ENCODE measurements around the gene STK39.

The STK39 gene

GRCh38 chr2:167935803-167936110, 311.6 kb downstream of the STK39 start:
- TF ChIP-seq CTCF (IDR thresholded peaks at IDR 0.05; ENCODE audit: insufficient read depth, missing control alignments): no peak
- DNase-seq (ENCODE audit: insufficient read length, low spot score) (no peak), FAIRE-seq (no peak)

- TF ChIP-seq CTCF (IDR thresholded peaks at IDR 0.05; ENCODE audit: insufficient read depth, missing control alignments): no peak
- FAIRE-seq: no peak
- no peak for DNase-seq (ENCODE audit: insufficient read length, low spot score)
These were observed 314.1 kb downstream of the STK39 start for GRCh38 chr2:167933097-167933814.

- no peak for TF ChIP-seq CTCF (IDR thresholded peaks at IDR 0.05; ENCODE audit: insufficient read depth, missing control alignments)
- no peak for FAIRE-seq
These were observed 315.2 kb downstream of the STK39 start for GRCh38 chr2:167932123-167932693.

GRCh38 chr2:167929484-167929883, 317.9 kb downstream of the STK39 start:
- FAIRE-seq (no peak), DNase-seq (ENCODE audit: insufficient read length, low spot score) (no peak)
- no peak for TF ChIP-seq CTCF (IDR thresholded peaks at IDR 0.05; ENCODE audit: insufficient read depth, missing control alignments)

More at GRCh38 chr2:167932123-167932693, 315.2 kb downstream of the STK39 start:
- DNase-seq (ENCODE audit: insufficient read length, low spot score): no peak

- DNase-seq (ENCODE audit: insufficient read length, low spot score): no peak
- no peak for TF ChIP-seq CTCF (IDR thresholded peaks at IDR 0.05; ENCODE audit: insufficient read depth, missing control alignments)
- no peak for FAIRE-seq
These were observed 319.0 kb downstream of the STK39 start for GRCh38 chr2:167928434-167928833.

- no peak for TF ChIP-seq CTCF (IDR thresholded peaks at IDR 0.05; ENCODE audit: insufficient read depth, missing control alignments)
- DNase-seq (ENCODE audit: insufficient read length, low spot score) (no peak), FAIRE-seq (no peak)
These were observed 321.6 kb downstream of the STK39 start for GRCh38 chr2:167925758-167926157.

- DNase-seq (ENCODE audit: insufficient read length, low spot score) (no peak), FAIRE-seq (no peak)
- no peak for TF ChIP-seq CTCF (IDR thresholded peaks at IDR 0.05; ENCODE audit: insufficient read depth, missing control alignments)
These were observed 322.8 kb downstream of the STK39 start for GRCh38 chr2:167924556-167924955.
